HG03442 (cell line): Measurements from ENCODE around the gene ARSG.
"Not testable (repeated sequence)": the region's sequence is repeated elsewhere in the genome, so short reads cannot be mapped to it uniquely, and the experiment has no call there.

Source experiments
- ATAC-seq: cut with Tn5 transposase; IDR thresholded peaks from one replicate; pipeline ENCODE4 v1.9.1; 2021; ENCODE audit warnings: mild to moderate bottlenecking, moderate library complexity; ENCODE audit not compliant: unreplicated experiment

The ARSG gene

GRCh38 chr17:68326681-68327080 is 35.4 kb downstream of the ARSG start:
- no peak for ATAC-seq

GRCh38 chr17:68327823-68328557 is 36.7 kb downstream of the ARSG start:
- no peak for ATAC-seq

- ATAC-seq = no peak
Measured at GRCh38 chr17:68328676-68329075, 37.4 kb downstream of the ARSG start.

- ATAC-seq = no peak
Measured at GRCh38 chr17:68329331-68329730, 38.0 kb downstream of the ARSG start.

GRCh38 chr17:68331932-68332331 is 40.6 kb downstream of the ARSG start:
- ATAC-seq = not testable (repeated sequence)

- ATAC-seq = no peak
Measured at GRCh38 chr17:68334393-68334792, 43.1 kb downstream of the ARSG start.

GRCh38 chr17:68341482-68341881 is 50.2 kb downstream of the ARSG start:
- ATAC-seq = no peak

GRCh38 chr17:68343976-68344375 is 52.7 kb downstream of the ARSG start:
- no peak for ATAC-seq

GRCh38 chr17:68344701-68345136 is 53.4 kb downstream of the ARSG start:
- ATAC-seq = no peak

GRCh38 chr17:68346448-68346847 is 55.2 kb downstream of the ARSG start:
- peak; percentile 54 for ATAC-seq

GRCh38 chr17:68347380-68347779 is 56.1 kb downstream of the ARSG start:
- ATAC-seq = no peak

GRCh38 chr17:68349157-68349556 is 57.9 kb downstream of the ARSG start:
- ATAC-seq = peak; percentile 89

GRCh38 chr17:68351395-68351794 is 60.1 kb downstream of the ARSG start:
- no peak for ATAC-seq

GRCh38 chr17:68352041-68352440 is 60.7 kb downstream of the ARSG start:
- no peak for ATAC-seq

GRCh38 chr17:68352671-68353070 is 61.4 kb downstream of the ARSG start:
- not testable (repeated sequence) for ATAC-seq

- no peak for ATAC-seq
Measured at GRCh38 chr17:68353111-68353521, 61.8 kb downstream of the ARSG start.

- ATAC-seq = not testable (repeated sequence)
Measured at GRCh38 chr17:68354311-68354710, 63.0 kb downstream of the ARSG start.

GRCh38 chr17:68355108-68355507 is 63.8 kb downstream of the ARSG start:
- not testable (repeated sequence) for ATAC-seq

GRCh38 chr17:68356520-68356919 is 65.2 kb downstream of the ARSG start:
- ATAC-seq = peak; percentile 95

- ATAC-seq = no peak
Measured at GRCh38 chr17:68356949-68357455, 65.7 kb downstream of the ARSG start.

- no peak for ATAC-seq
Measured at GRCh38 chr17:68357886-68358285, 66.6 kb downstream of the ARSG start.

- no peak for ATAC-seq
Measured at GRCh38 chr17:68359791-68360535, 68.7 kb downstream of the ARSG start.
